Measurements from ENCODE around the gene DYNC2H1. TPM values are rescaled to one million over a fixed set of nuclear protein-coding genes. Genes with fewer than 3 reads are reported as not detected.

Gene DYNC2H1
- total and polyA plus RNA-seq, 8 donors = 12.8 to 41.2 (median 31.1) TPM

DNA sequence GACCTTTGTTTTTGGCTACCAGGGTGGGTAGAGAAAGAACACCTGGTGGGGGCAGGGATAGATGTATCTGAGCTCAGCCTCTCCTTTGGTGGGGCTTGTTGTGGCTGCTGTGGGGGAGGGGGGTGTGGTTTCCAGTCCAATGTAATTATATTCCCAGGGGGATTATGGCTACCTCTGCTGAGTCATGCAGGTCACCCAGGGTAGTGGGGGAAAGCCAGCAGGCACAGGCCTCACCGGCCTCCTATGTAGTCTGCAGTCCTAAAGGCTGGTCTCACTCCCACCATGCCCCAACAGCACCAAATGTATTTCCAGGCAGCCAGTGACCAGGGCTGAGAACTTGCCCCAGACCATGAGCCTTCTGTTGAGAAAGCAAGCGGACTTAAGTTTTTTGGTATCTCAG, 119.6 kb downstream of the DYNC2H1 start:
- ATAC-seq (no peak), DNase-seq (no peak)
- no peaks in the 10 kb centered on the region for H3K27me3 ChIP-seq
- peaks cover 0 to 3% of the 10 kb centered on the region in 2 donors for H3K36me3 ChIP-seq
- no peak overlapping the region for H3K4me3 ChIP-seq
- TF ChIP-seq, protein P1, sequence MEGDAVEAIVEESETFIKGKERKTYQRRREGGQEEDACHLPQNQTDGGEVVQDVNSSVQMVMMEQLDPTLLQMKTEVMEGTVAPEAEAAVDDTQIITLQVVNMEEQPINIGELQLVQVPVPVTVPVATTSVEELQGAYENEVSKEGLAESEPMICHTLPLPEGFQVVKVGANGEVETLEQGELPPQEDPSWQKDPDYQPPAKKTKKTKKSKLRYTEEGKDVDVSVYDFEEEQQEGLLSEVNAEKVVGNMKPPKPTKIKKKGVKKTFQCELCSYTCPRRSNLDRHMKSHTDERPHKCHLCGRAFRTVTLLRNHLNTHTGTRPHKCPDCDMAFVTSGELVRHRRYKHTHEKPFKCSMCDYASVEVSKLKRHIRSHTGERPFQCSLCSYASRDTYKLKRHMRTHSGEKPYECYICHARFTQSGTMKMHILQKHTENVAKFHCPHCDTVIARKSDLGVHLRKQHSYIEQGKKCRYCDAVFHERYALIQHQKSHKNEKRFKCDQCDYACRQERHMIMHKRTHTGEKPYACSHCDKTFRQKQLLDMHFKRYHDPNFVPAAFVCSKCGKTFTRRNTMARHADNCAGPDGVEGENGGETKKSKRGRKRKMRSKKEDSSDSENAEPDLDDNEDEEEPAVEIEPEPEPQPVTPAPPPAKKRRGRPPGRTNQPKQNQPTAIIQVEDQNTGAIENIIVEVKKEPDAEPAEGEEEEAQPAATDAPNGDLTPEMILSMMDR (IDR thresholded peaks at IDR 0.05) = no peak
- no peaks in the 10 kb centered on the region for H3K9me3 ChIP-seq
- intact Hi-C loops (cut with DNase I) = no loop called here
- no peaks in the 10 kb centered on the region for H3K4me1 ChIP-seq
- H3K27ac ChIP-seq = no peak overlapping the region

DNA sequence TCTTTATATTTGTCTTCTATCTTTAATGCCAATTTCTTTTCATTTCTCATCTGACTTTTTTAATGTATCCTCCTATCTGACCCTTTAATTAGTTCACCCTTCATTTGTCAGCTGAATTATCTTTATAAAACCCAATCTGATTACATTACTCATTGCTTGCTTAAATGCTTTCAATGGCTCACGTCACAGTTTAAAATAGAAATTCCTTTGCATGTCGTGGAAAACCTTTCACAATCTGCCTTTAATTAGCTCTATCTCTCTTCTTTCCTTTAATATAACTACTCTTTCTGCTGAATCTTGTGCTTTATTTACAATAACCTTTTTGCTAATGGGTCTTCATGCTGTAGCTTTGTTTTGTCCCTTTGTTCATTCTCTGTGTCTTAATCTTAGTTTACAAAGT, 125.7 kb downstream of the DYNC2H1 start:
- ATAC-seq (no peak), DNase-seq (peak in 2 of 4 donors; percentile 25 to 31)
- Histone ChIP-seq H3K27me3 (no peaks in the 10 kb centered on the region), H3K9me3 (no peaks in the 10 kb centered on the region), H3K4me3 (no peak overlapping the region), H3K27ac (no peak overlapping the region), H3K36me3 (no peaks in the 10 kb centered on the region), H3K4me1 (no peaks in the 10 kb centered on the region)
- intact Hi-C loops (cut with DNase I) = no loop called here
- TF ChIP-seq, protein P1 (IDR thresholded peaks at IDR 0.05) = no peak

DNA sequence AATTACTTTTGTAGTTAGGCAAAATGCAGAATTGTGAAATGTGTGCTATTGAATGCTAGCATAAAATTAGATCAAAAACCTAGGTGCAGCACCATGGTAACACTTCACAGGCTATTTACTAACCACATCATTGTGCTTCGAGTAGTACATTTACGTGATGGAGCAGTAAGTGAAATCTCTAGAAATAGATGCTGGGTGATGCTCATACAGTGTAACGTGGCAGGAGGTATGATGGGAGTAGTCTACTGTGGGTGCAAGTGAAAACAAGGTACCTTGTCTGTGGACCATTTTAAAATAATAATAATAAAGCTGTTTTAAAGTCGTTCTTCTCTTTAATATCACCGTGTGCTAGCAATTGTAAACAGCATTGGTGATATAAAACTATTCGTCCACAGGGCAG, 132.3 kb downstream of the DYNC2H1 start:
- no peak overlapping the region for H3K27ac ChIP-seq
- H3K9me3 ChIP-seq = no peaks in the 10 kb centered on the region
- no peaks in the 10 kb centered on the region for H3K27me3 ChIP-seq
- intact Hi-C loops (cut with DNase I) = no loop called here
- H3K36me3 ChIP-seq = peaks cover 0 to 6% of the 10 kb centered on the region in 2 donors
- ATAC-seq (no peak), DNase-seq (no peak)
- TF ChIP-seq, protein P1 (IDR thresholded peaks at IDR 0.05) = no peak
- H3K4me1 ChIP-seq = no peaks in the 10 kb centered on the region
- no peak overlapping the region for H3K4me3 ChIP-seq

DNA sequence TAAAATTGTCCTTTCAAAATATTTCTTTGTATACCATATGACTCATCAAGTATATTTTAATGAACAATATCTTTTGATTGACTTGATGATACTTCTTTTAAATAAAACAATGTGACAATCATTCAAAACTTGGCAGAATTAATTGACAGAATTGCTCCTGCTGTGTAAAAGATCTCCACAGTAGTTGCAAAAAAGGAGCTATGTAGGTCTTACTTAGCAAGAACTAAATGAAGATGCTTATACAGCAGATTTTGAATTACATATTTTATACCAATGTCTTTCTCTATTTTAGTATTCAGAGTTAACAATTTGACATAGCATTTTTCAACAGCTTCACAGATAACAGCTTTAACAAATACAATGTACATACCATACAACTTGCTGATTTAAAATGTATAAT, 144.9 kb downstream of the DYNC2H1 start:
- no peaks in the 10 kb centered on the region for H3K9me3 ChIP-seq
- intact Hi-C loops (cut with DNase I) = no loop called here
- H3K27ac ChIP-seq = no peak overlapping the region
- DNase-seq (no peak), ATAC-seq (no peak)
- no peak overlapping the region for H3K4me3 ChIP-seq
- no peaks in the 10 kb centered on the region for H3K4me1 ChIP-seq
- H3K36me3 ChIP-seq = no peaks in the 10 kb centered on the region
- TF ChIP-seq, protein P1 (IDR thresholded peaks at IDR 0.05) = no peak
- H3K27me3 ChIP-seq = no peaks in the 10 kb centered on the region

DNA sequence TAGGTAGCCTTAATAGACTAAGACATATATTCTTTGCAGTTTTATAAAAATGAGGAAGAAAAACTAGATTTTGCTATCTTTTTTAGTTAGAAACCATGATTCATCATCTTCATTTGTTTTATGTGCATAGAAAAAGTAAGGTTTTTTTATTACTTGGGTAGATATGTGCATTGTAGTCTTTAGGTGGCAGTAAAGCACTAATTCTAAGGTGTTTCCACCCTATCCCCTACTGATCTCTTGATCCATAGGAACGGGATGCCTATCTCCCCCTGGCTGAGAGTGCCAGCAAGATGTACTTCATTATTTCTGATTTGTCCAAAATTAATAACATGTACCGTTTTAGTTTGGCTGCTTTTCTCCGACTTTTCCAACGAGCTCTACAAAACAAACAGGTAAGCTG, 148.1 kb downstream of the DYNC2H1 start:
- Histone ChIP-seq H3K36me3 (no peaks in the 10 kb centered on the region), H3K4me1 (no peaks in the 10 kb centered on the region), H3K4me3 (no peak overlapping the region), H3K27ac (no peak overlapping the region), H3K9me3 (no peaks in the 10 kb centered on the region), H3K27me3 (no peaks in the 10 kb centered on the region)
- intact Hi-C loops (cut with DNase I) = no loop called here
- ATAC-seq (no peak), DNase-seq (no peak)
- TF ChIP-seq, protein P1 (IDR thresholded peaks at IDR 0.05) = no peak

Measured in left lung (tissue), 10 donors.